Cardiac muscle cell (in vitro differentiated cells and primary cell): ENCODE data around the gene RASA4B. TPM values are rescaled to one million over a fixed set of nuclear protein-coding genes. Genes with fewer than 3 reads are reported as not detected.
"Not testable (repeated sequence)": the region's sequence is repeated elsewhere in the genome, so short reads cannot be mapped to it uniquely, and the experiment has no call there.

Experiments
- DNase-seq, 2 donors: peaks; one replicate each; pipeline versions ENCODE4 v3.0.0 to v3.0.0-alpha.2; 2010 to 2017; ENCODE audit warnings: low read depth in 1 of 2, low spot score in 1 of 2
- H3K27ac ChIP-seq: fragments of 200-600 bp; sonication (generic); 2 replicates; pipeline ENCODE4 v1.5.1; 2016
- H3K27me3 ChIP-seq: fragments of 200-600 bp; sonication (generic); 2 replicates; pipeline ENCODE4 v1.6.0; 2016; ENCODE audit warnings: control low read depth
- H3K36me3 ChIP-seq: fragments of 200-600 bp; sonication (generic); 2 replicates; pipeline ENCODE4 v1.5.1; 2016; ENCODE audit warnings: control low read depth
- H3K4me1 ChIP-seq: fragments of 200-600 bp; sonication (generic); 2 replicates; pipeline ENCODE4 v1.8.1; 2017; ENCODE audit warnings: low read depth, mild to moderate bottlenecking, mixed run types
- H3K4me3 ChIP-seq: fragments of 200-600 bp; sonication (generic); 2 replicates; pipeline ENCODE4 v1.5.1; 2016; ENCODE audit warnings: mild to moderate bottlenecking
- H3K9me3 ChIP-seq: fragments of 200-600 bp; sonication (generic); 2 replicates; pipeline ENCODE4 v1.5.1; 2017; ENCODE audit warnings: low read depth, mild to moderate bottlenecking, control low read depth
- CTCF ChIP-seq: IDR thresholded peaks from 2 replicates; pipeline ENCODE4 v1.5.1; 2012; ENCODE audit warnings: low read depth, mild to moderate bottlenecking, low read length
- polyA plus RNA-seq: library from polyadenylated mRNA; unstranded; fragments of >200 nt; fragmentation: Nextera tagmentation; extraction: Ambion mirVana; gene quantifications from 2 replicates; pipeline ENCODE4 v1.2.1, GENCODE V29; 2016
- total RNA-seq: library from RNA; depleted of rRNA; stranded (reverse); fragments of >200 nt; gene quantifications from 2 replicates; pipeline ENCODE4 v1.2.3, GENCODE V29; 2016

RASA4B gene
- total and polyA plus RNA-seq, 2 experiments from 2014 or later: 8.5 to 15.1 TPM

GRCh38 chr7:102455596-102455995 lies 62.0 kb downstream of the RASA4B start:
- H3K27ac ChIP-seq: no peak overlapping the region
- TF ChIP-seq CTCF: no peak
- no peaks in the 10 kb centered on the region for H3K4me1 ChIP-seq
- DNase-seq: no peak
- peaks cover 17% of the 10 kb centered on the region for H3K36me3 ChIP-seq
- no peaks in the 10 kb centered on the region for H3K27me3 ChIP-seq
- no peaks in the 10 kb centered on the region for H3K9me3 ChIP-seq
- no peak overlapping the region for H3K4me3 ChIP-seq

GRCh38 chr7:102454932-102455331 lies 62.6 kb downstream of the RASA4B start:
- H3K4me1 ChIP-seq, H3K27ac ChIP-seq, H3K27me3 ChIP-seq, H3K9me3 ChIP-seq, DNase-seq, H3K4me3 ChIP-seq: not testable (repeated sequence)
- H3K36me3 ChIP-seq: peaks cover 17% of the 10 kb centered on the region

- no peak for TF ChIP-seq CTCF
- H3K4me1 ChIP-seq: no peaks in the 10 kb centered on the region
- no peaks in the 10 kb centered on the region for H3K9me3 ChIP-seq
- peaks cover 17% of the 10 kb centered on the region for H3K36me3 ChIP-seq
- H3K27ac ChIP-seq: no peak overlapping the region
- DNase-seq: no peak
- no peaks in the 10 kb centered on the region for H3K27me3 ChIP-seq
- H3K4me3 ChIP-seq: no peak overlapping the region
These were observed 63.1 kb downstream of the RASA4B start for GRCh38 chr7:102454468-102454867.

GRCh38 chr7:102453319-102453718 lies 64.3 kb downstream of the RASA4B start:
- Histone ChIP-seq H3K27ac (no peak overlapping the region), H3K36me3 (peaks cover 16% of the 10 kb centered on the region), H3K27me3 (no peaks in the 10 kb centered on the region), H3K4me1 (no peaks in the 10 kb centered on the region), H3K4me3 (no peak overlapping the region), H3K9me3 (no peaks in the 10 kb centered on the region)
- TF ChIP-seq CTCF: no peak
- no peak for DNase-seq

GRCh38 chr7:102452451-102452850 lies 65.1 kb downstream of the RASA4B start:
- Histone ChIP-seq H3K36me3 (peaks cover 9% of the 10 kb centered on the region), H3K27ac (no peak overlapping the region), H3K4me3 (no peak overlapping the region), H3K27me3 (no peaks in the 10 kb centered on the region), H3K9me3 (no peaks in the 10 kb centered on the region), H3K4me1 (no peaks in the 10 kb centered on the region)
- no peak for TF ChIP-seq CTCF
- DNase-seq: no peak

GRCh38 chr7:102451371-102452054 lies 66.1 kb downstream of the RASA4B start:
- peaks cover 7% of the 10 kb centered on the region for H3K36me3 ChIP-seq
- no peak for TF ChIP-seq CTCF
- H3K4me1 ChIP-seq: no peaks in the 10 kb centered on the region
- H3K27me3 ChIP-seq: no peaks in the 10 kb centered on the region
- H3K4me3 ChIP-seq: no peak overlapping the region
- no peaks in the 10 kb centered on the region for H3K9me3 ChIP-seq
- DNase-seq: peak in 1 of 2 donors; percentile 63
- H3K27ac ChIP-seq: no peak overlapping the region
